ENCODE measurements around the gene FHL2. TPM values are rescaled to one million over a fixed set of nuclear protein-coding genes. Genes with fewer than 3 reads are reported as not detected.
A peak's percentile ranks its signal among the peaks of the same experiment; 100 is the strongest.

The FHL2 gene
- total and polyA plus RNA-seq, 2 of the 13 experiments (the other 11 are each of a cell fraction or from before 2014, with no cell fraction given), result 1.9 to 74.8 TPM

GRCh38 chr2:105328281-105329196 is 70.3 kb downstream of the FHL2 start (continued):
- TF ChIP-seq ZNF646 (CRISPR knock-in tag; IDR thresholded peaks at IDR 0.05) (peak; percentile 61; the same call in 1 of the 2 replicates), DRAP1 (CRISPR knock-in tag; IDR thresholded peaks at IDR 0.05) (no peak; the same call in 1 of the 2 replicates), ZNF101 (CRISPR knock-in tag; IDR thresholded peaks at IDR 0.05; ENCODE audit: borderline replicate concordance, low read depth) (peak; percentile 98; the same call in 1 of the 2 replicates), YY1 (IDR thresholded peaks at IDR 0.05; ENCODE audit: insufficient read depth, insufficient replicate concordance, low read depth, low read length) (peak; percentile 81), CREM (IDR thresholded peaks at IDR 0.05) (peak; percentile 25; the same call in 1 of the 2 replicates), CREM (CRISPR knock-in tag; IDR thresholded peaks at IDR 0.05) (no peak), NFAT5 (CRISPR knock-in tag; IDR thresholded peaks at IDR 0.05) (peak; percentile 49; the same call in 1 of the 2 replicates), ZNF430 (CRISPR knock-in tag; IDR thresholded peaks at IDR 0.05) (peak; percentile 97), ASH2L (IDR thresholded peaks at IDR 0.05; ENCODE audit: insufficient read length, low read depth, low read length) (peak; percentile 24), ZNF674 (CRISPR knock-in tag; IDR thresholded peaks at IDR 0.05; ENCODE audit: low read depth) (peak; percentile 46; the same call in 1 of the 2 replicates), ZNF619 (CRISPR knock-in tag; IDR thresholded peaks at IDR 0.05) (peak; percentile 84), ZNF296 (CRISPR knock-in tag; conservative IDR thresholded peaks at IDR 0.05) (no peak; the same call in 1 of the 2 replicates), MAFK (conservative IDR thresholded peaks at IDR 0.05 in 1 of 2, IDR thresholded peaks at IDR 0.05 in 1 of 2; ENCODE audit: low read length in 2 of 2) (no peak)
- TF ChIP-seq, protein P1, sequence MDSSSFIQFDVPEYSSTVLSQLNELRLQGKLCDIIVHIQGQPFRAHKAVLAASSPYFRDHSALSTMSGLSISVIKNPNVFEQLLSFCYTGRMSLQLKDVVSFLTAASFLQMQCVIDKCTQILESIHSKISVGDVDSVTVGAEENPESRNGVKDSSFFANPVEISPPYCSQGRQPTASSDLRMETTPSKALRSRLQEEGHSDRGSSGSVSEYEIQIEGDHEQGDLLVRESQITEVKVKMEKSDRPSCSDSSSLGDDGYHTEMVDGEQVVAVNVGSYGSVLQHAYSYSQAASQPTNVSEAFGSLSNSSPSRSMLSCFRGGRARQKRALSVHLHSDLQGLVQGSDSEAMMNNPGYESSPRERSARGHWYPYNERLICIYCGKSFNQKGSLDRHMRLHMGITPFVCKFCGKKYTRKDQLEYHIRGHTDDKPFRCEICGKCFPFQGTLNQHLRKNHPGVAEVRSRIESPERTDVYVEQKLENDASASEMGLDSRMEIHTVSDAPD (CRISPR knock-in tag; IDR thresholded peaks at IDR 0.05), result no peak; the same call in 1 of the 2 replicates

Measured in HepG2 (cell line).